ENCODE results near the gene SEMA4G.
A peak's percentile ranks its signal among the peaks of the same experiment; 100 is the strongest.

The SEMA4G gene

DNA sequence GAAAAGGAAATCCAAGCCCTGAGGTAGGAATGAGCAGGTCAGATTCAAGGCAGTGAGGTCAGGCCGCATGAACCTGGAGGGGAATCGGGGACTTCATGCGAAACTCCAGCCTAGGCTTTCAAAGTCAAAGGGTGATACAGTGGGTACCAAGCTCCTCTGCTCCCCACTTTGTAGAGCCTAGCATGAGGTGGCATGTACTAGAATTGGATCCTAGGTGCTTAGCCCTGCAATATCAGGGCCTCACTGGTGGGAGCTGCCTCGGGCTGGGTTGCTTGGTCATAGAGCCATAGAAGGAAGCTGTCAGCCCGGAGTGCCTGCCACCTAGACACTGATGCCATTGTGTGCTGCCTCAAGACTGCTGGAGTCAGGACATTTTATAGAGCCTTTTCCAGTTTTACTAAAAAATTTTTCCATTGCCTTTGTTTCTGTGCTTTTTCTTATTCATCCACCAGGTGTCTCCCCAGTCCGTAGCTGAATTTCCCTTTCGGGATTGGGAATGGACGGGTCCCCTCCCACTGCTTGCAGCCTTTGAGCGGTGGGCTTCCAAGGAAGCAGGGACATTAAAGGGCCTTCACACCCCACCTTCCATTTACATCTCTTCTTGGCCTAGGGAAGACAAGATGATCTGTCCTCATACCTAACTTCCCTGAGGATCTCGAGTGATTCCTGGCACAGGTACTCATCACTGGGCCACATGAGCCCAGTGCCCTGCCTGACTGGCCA, 24.8 kb downstream of the SEMA4G start:
- no peak for DNase-seq

DNA sequence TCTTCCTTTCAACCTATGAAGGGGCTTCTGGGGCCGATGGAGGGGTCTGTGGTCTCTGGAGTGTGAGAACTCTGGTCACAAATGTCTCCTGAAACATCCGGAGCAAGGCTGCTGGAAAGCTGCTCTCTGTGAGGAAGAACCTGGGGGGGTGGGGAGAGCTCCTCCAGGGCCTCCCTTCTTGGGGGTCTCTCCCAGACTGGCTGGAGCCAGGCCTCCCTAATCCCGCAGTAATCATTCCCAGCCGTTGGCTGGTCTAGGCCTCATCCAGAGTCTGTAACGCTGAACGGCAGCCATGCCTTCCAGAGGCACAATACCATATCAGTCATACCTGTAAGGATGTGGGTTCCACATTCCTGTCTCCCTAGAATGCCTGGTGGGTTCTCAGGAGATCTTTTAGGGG, 25.9 kb downstream of the SEMA4G start:
- DNase-seq, result no peak

GRCh38 chr10:100996678-100997359, 27.5 kb downstream of the SEMA4G start:
- no peak for DNase-seq

GRCh38 chr10:100997360-100998182, 28.3 kb downstream of the SEMA4G start:
- no peak for DNase-seq

GRCh38 chr10:100998183-100998990, 29.1 kb downstream of the SEMA4G start:
- DNase-seq, result peak; percentile 33

DNA sequence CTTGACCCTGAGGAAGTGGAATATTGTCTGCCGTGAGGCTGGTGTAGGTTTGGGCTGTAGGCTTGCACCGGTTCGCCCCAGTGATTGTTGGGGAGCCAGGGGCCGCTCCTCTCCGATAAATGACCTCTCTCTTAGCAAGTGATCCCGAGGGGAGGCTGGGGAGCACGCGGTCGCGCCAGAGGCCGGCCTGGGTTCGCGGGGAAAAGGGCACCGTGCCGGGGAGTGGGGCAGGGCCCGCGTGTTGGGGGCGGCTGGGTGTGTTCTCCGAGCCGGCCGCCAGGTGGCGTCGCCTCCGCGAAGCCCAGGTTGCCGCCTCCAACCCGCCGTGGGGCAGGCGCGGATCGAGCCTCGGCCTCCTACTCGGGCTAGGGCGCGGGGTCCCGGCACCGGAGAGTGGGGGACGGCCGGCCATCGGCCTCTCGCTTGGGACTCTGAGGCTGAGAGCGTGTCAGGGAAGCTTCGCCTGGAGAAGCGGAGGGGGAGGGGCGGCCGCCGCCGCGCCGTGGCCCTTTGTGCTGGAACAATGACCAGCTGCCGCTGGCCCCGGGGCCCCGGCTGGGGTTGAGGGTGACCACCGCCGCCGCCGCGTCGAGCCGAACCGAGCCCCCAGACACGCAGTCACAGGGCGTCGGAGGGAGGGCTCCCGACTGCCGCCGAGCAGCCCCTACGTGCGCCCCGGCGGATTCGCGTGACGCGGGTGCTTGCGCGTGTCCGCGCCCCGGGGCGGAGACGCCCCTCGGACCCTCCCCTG, 29.9 kb downstream of the SEMA4G start:
- no peak for DNase-seq

DNA sequence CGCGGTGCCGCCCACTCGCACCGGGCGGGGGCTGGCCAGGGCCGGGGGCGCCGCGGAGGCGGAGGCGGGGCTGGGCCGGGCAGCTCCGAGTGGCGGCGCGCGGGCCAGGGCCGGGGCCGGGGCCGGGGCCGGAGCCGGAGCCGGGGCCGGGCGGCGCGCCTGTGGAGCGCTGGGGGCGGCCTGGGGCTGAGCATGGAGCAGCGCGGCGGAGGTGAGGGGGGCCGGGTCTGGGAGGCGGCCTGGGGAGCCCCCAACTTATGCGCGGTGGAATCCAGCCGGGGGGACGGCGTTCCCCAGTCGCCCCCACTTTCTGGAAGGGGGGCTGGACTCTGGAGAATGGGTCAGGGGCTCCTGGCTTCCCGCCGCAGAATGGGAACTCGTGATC, 30.4 kb downstream of the SEMA4G start, which contains the start of gene LZTS2:
TSS of gene LZTS2 (plus strand) at position 67 of the 385 bp plus-strand sequence. CDS start 2,731 bp downstream, outside the sequence.
- no peak for DNase-seq

DNA sequence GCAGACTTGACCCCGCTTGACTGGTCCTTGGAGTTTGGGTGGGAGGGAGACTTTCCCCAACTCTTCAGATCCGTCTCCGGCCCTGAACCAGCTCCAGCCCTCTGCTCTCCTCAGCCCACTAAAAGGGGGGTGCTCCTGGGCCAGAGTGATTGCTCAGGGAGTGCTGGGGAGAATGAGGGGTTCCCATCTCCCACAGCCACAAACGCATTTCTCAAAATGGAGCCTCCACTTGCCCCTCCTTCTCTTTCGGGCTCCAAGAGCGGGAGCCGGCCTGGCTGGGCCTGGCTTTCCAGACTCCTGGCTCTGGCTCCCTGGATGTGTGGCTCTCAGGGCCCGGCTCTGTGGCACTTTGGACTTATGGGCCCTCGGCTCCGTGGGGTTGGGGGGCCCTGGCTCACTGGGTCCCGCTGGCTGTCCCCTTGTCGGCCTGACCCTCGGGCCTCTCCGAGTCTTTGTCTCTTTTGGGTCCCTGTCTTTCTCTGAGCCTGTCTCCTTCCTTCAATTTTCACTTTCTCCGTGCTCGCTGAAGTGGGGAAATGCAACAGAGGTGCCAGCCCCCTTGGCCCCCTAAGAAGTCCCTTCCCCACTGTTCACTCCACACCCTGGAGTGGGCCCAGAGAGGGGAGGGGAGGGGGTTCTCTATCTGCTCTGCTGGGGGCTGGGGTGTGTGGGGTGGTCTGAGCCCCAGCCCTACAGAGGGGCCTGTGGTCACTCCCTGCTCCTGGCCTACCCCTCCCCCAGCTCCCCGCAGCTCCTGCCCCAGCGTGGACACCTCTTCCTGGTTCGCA, 31.0 kb downstream of the SEMA4G start:
- DNase-seq, result no peak

- no peak for DNase-seq
These were observed 31.8 kb downstream of the SEMA4G start for GRCh38 chr10:101000915-101001658.

- no peak for DNase-seq
These were observed 32.3 kb downstream of the SEMA4G start for GRCh38 chr10:101001659-101002035.

DNA sequence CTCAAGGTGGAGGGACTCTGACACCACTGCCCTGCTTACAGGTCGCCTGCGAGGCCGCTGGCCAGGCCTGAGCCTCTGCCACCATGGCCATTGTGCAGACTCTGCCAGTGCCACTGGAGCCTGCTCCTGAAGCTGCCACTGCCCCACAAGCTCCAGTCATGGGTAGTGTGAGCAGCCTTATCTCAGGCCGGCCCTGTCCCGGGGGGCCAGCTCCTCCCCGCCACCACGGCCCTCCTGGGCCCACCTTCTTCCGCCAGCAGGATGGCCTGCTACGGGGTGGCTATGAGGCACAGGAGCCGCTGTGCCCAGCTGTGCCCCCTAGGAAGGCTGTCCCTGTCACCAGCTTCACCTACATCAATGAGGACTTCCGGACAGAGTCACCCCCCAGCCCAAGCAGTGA, 33.2 kb downstream of the SEMA4G start:
- no peak for DNase-seq

GRCh38 chr10:101003639-101004206, 34.4 kb downstream of the SEMA4G start:
- DNase-seq, result no peak

DNA sequence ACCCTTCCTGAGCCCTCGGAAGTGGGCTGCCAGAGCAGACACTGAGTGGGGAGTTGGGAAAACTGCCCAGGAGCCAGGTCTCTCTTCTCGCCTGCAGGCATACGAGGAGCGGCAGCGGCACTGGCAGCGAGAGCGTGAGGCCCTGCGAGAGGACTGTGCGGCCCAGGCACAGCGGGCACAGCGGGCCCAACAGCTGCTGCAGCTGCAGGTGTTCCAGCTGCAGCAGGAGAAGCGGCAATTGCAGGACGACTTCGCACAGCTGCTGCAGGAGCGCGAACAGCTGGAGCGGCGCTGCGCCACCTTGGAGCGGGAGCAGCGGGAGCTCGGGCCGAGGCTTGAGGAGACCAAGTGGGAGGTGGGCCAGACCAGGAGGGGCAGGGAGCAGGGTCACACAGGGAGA, 36.1 kb downstream of the SEMA4G start:
- DNase-seq, result no peak

- no peak for DNase-seq
These were observed 36.7 kb downstream of the SEMA4G start for GRCh38 chr10:101005869-101006567.

GRCh38 chr10:101006593-101007098, 37.3 kb downstream of the SEMA4G start:
- DNase-seq, result no peak

DNA sequence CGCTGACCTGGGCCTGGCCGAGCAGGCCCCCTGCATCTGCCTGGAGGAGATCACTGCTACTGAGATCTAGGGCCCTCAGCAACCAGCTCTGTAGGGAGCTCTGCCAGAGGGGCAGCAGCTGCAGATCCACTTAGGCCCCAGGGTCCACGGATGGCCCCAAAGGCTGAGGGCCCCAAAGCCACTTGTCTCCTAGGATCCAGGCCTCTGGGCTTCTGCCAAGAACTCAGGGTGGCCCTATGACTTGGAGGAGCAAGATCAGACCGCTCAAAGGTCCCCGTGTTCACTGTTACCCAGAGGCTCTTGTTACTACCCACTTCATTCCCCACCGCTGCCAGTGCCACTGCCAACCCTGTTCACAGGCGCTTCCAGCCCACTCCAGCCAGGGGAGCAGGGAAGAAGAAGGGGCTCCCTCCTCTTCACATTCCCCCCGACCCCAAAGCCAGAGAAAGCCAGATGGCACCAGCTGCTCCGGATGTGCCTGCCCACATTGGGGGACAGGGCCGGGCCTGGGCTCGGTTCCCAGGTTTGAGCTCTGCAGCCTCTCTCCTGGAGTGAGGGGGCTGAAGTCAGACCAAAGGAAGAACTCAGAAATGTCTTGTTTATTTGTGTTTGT, 37.9 kb downstream of the SEMA4G start:
- no peak for DNase-seq

DNA sequence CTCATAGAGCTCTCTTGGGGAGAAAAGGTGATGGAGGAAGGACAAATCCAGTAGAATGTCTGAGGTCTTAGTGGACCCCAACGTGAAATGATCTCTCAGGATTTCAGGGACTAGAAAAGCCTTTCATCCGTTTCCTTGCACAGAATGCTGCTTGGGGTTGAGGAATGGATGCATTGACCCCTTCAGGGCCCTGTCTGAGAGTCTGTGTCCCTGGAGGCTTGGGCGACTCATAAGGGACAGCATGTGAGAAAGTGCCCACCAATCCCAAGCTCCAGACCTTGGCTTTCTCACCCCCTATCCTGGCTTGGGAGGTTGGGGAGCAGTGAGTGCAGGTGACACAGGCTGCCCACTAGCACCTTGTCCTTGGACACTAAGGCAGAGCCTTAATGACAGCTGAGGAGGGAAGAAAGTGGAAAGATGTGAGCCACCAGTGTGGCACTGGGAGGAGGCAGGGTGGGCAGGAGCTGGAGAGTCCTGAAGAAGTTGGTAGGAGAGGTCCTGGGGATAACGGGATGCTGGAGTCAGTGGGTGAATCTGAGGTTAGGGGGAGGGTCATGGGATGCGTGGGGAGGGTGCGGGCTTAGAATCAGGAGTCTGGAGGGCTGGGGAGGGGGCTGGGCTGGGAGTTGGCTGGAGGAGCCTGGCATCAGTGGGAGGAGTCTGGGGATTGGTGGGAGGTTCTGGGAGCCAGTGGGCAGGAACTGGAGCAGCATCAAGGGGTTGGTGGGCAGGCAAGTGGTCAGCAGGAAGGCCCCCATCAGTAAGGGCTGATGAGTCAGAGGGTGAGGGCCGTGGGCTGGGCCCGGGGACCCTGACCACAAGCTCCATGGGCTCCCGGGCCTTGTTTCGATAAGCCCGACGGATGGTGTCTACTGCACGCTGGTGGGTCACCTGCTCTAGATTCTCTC, 38.9 kb downstream of the SEMA4G start:
- DNase-seq, result no peak

All from NCI-H187 treated with DMSO at 0.1 percent for 48 hours (cell line).